Prostate gland (tissue), 2 donors: ENCODE data around the gene DERL3. TPM values are rescaled to one million over a fixed set of nuclear protein-coding genes. Genes with fewer than 3 reads are reported as not detected.

Experiments
- DNase-seq: peaks from one replicate; pipeline ENCODE4 v3.0.0-alpha.2; 2019; ENCODE audit warnings: low spot score
- H3K27ac ChIP-seq, 2 donors: fragments of 200-600 bp; sonication (generic); 2 replicates each; pipeline ENCODE4 v1.5.1; 2017 to 2019
- H3K27me3 ChIP-seq: fragments of 200-600 bp; sonication (generic); replicated peaks from 2 replicates; pipeline ENCODE4 v1.5.1; 2019; ENCODE audit not compliant: insufficient read depth
- H3K36me3 ChIP-seq, 2 donors: fragments of 200-600 bp; sonication (generic); 1 replicate in 1 of 2; 2 replicates in 1 of 2; pipeline versions ENCODE4 v1.5.1 to v1.8.1; 2017 to 2019
- H3K4me1 ChIP-seq: fragments of 200-600 bp; sonication (generic); replicated peaks from 2 replicates; pipeline ENCODE4 v1.5.1; 2019
- H3K4me3 ChIP-seq, 2 donors: fragments of 200-600 bp; sonication (generic); 2 replicates each; pipeline ENCODE4 v1.5.1; 2017 to 2019
- H3K9me3 ChIP-seq: fragments of 200-600 bp; sonication (generic); 2 replicates; pipeline ENCODE4 v1.5.1; 2017
- POLR2A ChIP-seq: fragments of 450-650 bp; IDR thresholded peaks from one replicate; pipeline ENCODE4 v1.6.1; 2016; ENCODE audit warnings: antibody characterized with exemption, mild to moderate bottlenecking
- POLR2AphosphoS5 ChIP-seq: sonication (generic); formaldehyde crosslinking; IDR thresholded peaks from one replicate; pipeline ENCODE4 v1.6.1; 2017; ENCODE audit warnings: antibody characterized with exemption
- WGBS: methylation state at CpG from one replicate; pipeline ENCODE4 v1.1.5; 2018; 5-methylcytosine and 5-hydroxymethylcytosine counted together
- intact Hi-C: fragments of 100-400 bp; cut with DNase I; formaldehyde crosslinking; loops from one replicate; pipeline ENCODE4 v1.14.2; 2022
- total RNA-seq, 2 donors: library from RNA; depleted of rRNA; stranded (reverse); fragments of >200 nt; gene quantifications; one replicate each; pipeline ENCODE4 v1.1.0, GENCODE V29; 2016
- TF ChIP-seq, protein P1 (sequence below), 4 experiments: fragments of 200-600 bp in 2 of 4; fragments of 450-650 bp in 2 of 4; sonication (generic) in 2 of 4; IDR thresholded peaks; 1 replicate in 3 of 4; 2 replicates in 1 of 4; pipeline ENCODE4 v1.5.1; 2016 to 2019; ENCODE audit warnings: antibody characterized with exemption in 4 of 4, mild to moderate bottlenecking in 2 of 4, moderate library complexity in 2 of 4

DERL3 gene
- total RNA-seq, 2 donors from 2014 or later, result 6.9 TPM; not detected in 1

- WGBS, result 90% methylated on average over 12 of the region's 12 CpGs
- TF ChIP-seq, protein P1, sequence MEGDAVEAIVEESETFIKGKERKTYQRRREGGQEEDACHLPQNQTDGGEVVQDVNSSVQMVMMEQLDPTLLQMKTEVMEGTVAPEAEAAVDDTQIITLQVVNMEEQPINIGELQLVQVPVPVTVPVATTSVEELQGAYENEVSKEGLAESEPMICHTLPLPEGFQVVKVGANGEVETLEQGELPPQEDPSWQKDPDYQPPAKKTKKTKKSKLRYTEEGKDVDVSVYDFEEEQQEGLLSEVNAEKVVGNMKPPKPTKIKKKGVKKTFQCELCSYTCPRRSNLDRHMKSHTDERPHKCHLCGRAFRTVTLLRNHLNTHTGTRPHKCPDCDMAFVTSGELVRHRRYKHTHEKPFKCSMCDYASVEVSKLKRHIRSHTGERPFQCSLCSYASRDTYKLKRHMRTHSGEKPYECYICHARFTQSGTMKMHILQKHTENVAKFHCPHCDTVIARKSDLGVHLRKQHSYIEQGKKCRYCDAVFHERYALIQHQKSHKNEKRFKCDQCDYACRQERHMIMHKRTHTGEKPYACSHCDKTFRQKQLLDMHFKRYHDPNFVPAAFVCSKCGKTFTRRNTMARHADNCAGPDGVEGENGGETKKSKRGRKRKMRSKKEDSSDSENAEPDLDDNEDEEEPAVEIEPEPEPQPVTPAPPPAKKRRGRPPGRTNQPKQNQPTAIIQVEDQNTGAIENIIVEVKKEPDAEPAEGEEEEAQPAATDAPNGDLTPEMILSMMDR (IDR thresholded peaks at IDR 0.05), result no peak
- no peak for TF ChIP-seq POLR2A
- TF ChIP-seq POLR2AphosphoS5, result no peak
- no peak for DNase-seq
- intact Hi-C loops, result no loop called here
- Histone ChIP-seq H3K36me3 (peaks cover 0 to 12% of the 10 kb centered on the region in 2 donors), H3K27ac (no peak overlapping the region), H3K27me3 (no peaks in the 10 kb centered on the region), H3K9me3 (no peaks in the 10 kb centered on the region), H3K4me3 (no peak overlapping the region), H3K4me1 (no peaks in the 10 kb centered on the region)
Measured at GRCh38 chr22:23825246-23825905, 13.4 kb downstream of the DERL3 start.

DNA sequence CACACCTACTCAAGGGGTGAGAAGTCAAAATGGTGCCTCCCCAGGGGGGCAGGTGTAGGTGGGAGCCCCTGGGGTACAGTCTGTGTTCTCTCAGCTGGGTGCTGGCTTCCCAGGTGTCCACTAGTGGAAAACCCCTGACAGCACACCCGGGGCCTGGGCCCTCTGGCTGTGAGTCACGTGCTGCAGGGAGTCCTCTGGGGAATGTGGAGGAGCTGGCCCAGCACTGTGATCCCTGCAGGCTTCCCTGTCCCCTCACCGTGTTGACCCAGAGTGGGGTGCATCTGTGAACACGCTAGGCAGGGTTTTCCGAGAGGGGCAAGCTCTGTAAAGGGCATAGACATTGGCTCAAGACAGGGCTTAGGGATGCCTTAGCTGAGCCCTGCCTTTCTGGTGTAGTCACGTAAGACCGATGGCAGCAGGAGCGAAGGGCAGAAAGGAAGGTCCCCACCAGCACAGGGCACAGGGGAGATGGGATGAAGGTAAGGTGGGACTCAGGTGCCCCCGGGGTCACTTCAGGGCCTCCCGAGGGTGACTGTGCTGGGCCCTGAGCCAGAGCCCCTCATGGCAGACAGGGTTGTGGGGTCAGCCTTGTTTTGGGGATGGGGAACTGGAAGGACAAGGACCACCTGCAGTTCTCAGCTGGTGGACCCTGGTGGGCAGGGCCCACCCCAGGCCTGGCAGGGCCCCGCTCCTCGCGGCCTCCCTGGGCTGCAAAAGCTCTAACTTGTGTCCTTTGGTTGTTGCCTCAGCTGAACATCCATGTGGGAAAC is 14.1 kb downstream of the DERL3 start:
- TF ChIP-seq, protein P1 (IDR thresholded peaks at IDR 0.05), result no peak
- TF ChIP-seq POLR2AphosphoS5, result no peak
- no peak for TF ChIP-seq POLR2A
- intact Hi-C loops, result no loop called here
- DNase-seq, result no peak
- H3K36me3 ChIP-seq, result peaks cover 0 to 12% of the 10 kb centered on the region in 2 donors
- no peak overlapping the region for H3K4me3 ChIP-seq
- no peaks in the 10 kb centered on the region for H3K27me3 ChIP-seq
- 81% methylated on average over 6 of the region's 13 CpGs for WGBS
- H3K4me1 ChIP-seq, result no peaks in the 10 kb centered on the region
- no peaks in the 10 kb centered on the region for H3K9me3 ChIP-seq
- H3K27ac ChIP-seq, result no peak overlapping the region

DNA sequence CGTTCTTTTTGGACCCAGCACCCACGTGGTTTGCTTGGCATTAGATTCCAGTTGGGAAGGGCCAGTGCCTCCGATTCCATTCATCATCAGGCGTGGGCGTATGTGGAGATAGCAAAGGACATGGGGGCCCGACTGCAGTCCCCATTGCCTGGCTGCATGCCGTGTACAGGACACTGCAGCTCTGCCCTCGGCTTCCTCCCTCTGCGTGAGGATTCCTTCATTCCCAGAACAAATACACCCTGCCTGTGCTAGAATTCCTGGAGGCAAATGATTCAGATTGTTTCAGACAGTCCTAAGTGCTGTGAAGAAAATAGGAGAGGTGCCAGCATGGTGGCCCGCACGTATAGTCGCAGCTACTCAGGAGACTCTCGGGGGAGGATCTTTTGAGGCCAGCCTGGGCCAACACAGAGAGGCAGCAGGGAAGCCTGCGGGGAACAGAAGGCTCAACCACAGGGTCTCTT is 15.4 kb downstream of the DERL3 start:
- H3K36me3 ChIP-seq, result peaks cover 0 to 12% of the 10 kb centered on the region in 2 donors
- 68% methylated on average over 14 of the region's 14 CpGs for WGBS
- no peaks in the 10 kb centered on the region for H3K9me3 ChIP-seq
- H3K4me1 ChIP-seq, result no peaks in the 10 kb centered on the region
- no peak overlapping the region for H3K4me3 ChIP-seq
- H3K27ac ChIP-seq, result no peak overlapping the region
- intact Hi-C loops, result no loop called here
- H3K27me3 ChIP-seq, result no peaks in the 10 kb centered on the region
- DNase-seq, result no peak
- TF ChIP-seq, protein P1 (IDR thresholded peaks at IDR 0.05), result no peak
- TF ChIP-seq POLR2A (no peak), POLR2AphosphoS5 (no peak)

DNA sequence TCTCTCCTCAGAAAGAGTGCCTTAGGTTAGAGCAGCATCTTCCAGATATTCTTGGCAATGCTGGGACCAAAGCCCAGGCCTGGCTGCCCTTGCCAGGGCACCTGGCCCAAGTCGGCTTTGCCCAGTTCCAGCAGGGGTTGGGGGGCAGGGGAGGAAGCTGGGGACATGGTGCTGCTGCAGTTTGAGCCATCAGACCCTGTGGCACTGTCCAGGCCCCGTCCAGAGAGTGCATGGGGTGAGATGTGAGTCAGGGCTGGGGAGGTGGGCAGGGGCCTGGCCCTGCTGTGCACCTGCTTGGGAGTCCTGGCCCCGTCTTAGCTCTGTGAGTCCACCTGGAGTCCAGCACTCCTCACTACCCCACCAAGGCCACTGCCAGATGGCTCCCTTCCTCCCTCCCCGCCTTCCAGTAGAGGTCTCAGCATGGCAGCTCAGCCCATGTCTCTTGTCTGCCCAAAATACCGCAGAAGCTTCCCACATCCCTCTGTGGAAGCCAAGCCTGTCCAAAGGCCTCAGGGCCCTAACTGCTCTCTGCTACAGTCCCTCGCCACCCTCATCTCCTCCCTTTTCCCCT is 16.6 kb downstream of the DERL3 start:
- intact Hi-C loops, result no loop called here
- H3K27ac ChIP-seq, result no peak overlapping the region
- TF ChIP-seq POLR2A (no peak), POLR2AphosphoS5 (no peak)
- TF ChIP-seq, protein P1 (IDR thresholded peaks at IDR 0.05), result no peak
- 62% methylated on average over 6 of the region's 6 CpGs for WGBS
- H3K27me3 ChIP-seq, result no peaks in the 10 kb centered on the region
- no peak overlapping the region for H3K4me3 ChIP-seq
- peaks cover 0 to 12% of the 10 kb centered on the region in 2 donors for H3K36me3 ChIP-seq
- no peaks in the 10 kb centered on the region for H3K9me3 ChIP-seq
- DNase-seq, result no peak
- H3K4me1 ChIP-seq, result no peaks in the 10 kb centered on the region
